GM12864 (cell line): ENCODE results near the gene VPREB3.
A peak's percentile ranks its signal among the peaks of the same experiment; 100 is the strongest.

Source experiments
- DNase-seq: peaks from one replicate; pipeline ENCODE4 v3.0.0-alpha.2; 2011; ENCODE audit warnings: low read depth
- H3K4me3 ChIP-seq: 2 replicates; pipeline ENCODE4 v1.5.1; 2011; ENCODE audit warnings: mild to moderate bottlenecking, low read depth, low read length, control low read depth
- TF ChIP-seq, protein P1 (sequence below): IDR thresholded peaks from 2 replicates; pipeline ENCODE4 v1.5.1; 2011; ENCODE audit warnings: low read depth, mild to moderate bottlenecking, moderate library complexity, low read length, control low read depth, inconsistent platforms; ENCODE audit errors: missing control alignments

The VPREB3 gene

DNA sequence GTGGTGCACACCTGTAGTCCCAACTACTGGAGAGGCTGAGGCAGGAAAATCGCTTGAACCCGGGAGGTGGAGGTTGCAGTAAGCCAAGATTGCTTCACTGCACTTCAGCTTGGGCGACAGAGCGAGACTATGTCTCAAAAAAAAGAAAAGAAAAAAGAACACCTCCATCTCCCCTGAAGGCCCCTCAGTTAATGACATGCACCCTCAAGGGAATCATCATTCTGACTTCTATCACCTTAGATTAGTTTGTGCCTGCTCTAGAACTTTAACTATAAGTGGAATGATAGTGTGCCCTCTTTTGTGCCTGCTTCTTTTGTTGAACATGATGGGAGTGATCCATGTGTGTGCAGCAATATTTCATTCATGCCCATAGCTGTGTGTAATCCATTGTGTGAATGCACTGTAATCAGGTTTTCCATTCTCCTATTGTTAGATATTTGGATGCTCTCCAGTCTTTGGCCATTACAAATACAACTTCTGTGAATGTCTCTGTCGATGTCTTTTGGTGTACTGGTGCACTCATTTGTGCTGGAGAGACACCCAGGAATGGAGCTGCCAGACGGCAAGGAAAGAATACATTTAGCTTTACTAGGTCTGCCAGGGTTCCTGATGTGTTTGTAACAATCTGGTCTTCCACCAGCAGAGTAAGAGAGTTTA lies 883 bp upstream of the VPREB3 start:
- no peak for DNase-seq
- no peak overlapping the region for H3K4me3 ChIP-seq
- TF ChIP-seq, protein P1, sequence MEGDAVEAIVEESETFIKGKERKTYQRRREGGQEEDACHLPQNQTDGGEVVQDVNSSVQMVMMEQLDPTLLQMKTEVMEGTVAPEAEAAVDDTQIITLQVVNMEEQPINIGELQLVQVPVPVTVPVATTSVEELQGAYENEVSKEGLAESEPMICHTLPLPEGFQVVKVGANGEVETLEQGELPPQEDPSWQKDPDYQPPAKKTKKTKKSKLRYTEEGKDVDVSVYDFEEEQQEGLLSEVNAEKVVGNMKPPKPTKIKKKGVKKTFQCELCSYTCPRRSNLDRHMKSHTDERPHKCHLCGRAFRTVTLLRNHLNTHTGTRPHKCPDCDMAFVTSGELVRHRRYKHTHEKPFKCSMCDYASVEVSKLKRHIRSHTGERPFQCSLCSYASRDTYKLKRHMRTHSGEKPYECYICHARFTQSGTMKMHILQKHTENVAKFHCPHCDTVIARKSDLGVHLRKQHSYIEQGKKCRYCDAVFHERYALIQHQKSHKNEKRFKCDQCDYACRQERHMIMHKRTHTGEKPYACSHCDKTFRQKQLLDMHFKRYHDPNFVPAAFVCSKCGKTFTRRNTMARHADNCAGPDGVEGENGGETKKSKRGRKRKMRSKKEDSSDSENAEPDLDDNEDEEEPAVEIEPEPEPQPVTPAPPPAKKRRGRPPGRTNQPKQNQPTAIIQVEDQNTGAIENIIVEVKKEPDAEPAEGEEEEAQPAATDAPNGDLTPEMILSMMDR, result no peak

DNA sequence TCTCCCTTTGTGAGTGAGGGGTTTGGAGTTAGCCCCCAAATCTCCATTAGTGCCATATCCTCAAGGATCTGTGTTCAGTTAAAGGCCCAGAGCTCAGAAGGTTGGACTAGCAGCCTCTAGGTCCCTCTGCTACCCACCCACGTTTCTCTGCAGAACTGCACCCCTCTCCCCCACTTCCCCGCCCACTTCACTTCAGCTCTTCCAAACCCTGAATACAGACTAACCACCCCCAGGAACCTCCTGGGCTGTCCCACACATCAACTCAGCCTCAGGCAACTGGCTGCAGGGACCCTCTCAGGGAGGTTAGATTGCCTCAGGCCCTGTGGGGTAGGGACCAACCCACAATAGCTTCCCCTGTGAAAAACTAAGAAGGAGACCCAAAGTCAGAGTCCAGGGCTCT lies 840 bp downstream of the VPREB3 start:
- TF ChIP-seq, protein P1, result no peak
- H3K4me3 ChIP-seq, result peak overlapping the region; percentile 30
- DNase-seq, result no peak

DNA sequence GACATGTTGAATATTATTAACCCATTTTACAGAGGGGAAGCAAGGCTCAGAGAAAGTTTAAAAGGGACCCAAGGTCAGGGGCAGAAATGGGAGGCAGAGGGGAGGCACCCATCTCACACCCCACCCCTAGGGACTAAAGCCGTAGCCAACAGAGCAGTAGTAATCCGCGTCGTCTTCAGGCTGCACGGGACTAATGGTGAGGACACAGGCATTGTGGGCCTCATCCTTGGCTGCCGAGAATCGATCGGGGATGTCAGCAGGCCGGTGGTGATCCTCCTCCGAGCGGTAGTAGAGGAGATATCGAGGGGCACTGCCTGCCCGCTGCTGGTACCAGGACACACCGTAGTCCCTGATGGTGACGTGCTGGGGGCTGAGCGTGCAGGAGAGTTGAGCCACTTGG lies 1.5 kb downstream of the VPREB3 start:
- no peak for DNase-seq
- TF ChIP-seq, protein P1, result no peak
- peak overlapping the region; percentile 33 for H3K4me3 ChIP-seq

DNA sequence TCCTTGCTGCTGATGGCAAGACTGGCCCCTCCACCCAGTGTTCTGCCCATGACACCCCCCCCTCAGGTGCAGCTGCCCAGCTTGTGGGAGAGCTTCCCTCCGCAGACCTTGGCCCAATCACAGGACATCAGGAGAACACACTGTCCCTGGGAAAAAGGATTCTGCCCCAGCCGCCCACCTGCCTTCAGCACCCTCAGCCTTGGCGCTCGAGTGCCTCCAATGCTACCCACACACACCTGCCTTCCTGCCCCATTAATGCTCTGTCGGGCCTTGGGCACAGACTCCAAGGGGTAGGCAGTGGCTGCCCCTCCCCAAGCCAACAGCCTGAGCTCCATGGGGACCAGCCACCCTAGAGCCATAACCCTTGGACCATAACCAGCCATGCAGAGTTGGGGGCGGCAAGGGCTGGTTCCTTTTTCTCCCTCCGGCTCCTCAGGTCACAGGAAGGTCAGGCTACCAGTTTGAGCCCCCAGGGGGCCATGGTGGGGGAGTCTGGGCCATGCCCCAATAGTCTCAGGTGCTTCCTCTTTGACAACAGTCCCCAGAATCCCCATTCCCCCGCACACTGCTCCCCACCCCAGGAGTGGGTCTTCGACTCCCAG lies 2.0 kb downstream of the VPREB3 start:
- H3K4me3 ChIP-seq, result peak overlapping the region; percentile 62
- DNase-seq, result peak; percentile 43
- TF ChIP-seq, protein P1, result no peak

DNA sequence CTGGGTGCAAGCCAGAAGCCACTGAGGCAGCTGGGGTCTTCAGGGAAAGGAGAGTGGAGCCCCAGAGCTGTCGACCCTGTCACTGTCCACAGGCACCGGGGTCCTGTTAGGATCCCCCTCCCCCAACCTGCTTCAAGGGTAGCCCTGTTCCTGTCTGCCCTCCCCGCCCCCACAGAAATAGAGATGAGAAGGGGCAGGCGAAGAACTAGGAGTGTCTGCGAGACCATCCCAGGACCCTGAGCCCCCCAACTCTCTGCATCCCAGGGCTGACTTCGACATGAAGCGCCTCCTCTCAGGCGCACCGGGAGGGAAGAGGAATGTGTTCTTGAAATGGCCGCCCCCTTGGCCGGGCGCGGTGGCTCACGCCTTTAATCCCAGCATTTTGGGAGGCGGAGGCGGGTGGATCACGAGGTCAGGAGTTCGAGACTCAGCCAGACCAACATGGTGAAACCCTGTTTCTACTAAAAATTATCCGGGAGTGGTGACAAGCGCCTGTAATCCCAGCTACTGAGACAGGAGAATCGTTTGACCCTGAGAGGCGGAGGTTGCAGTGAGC lies 2.7 kb downstream of the VPREB3 start:
- no peak for DNase-seq
- TF ChIP-seq, protein P1, result no peak
- H3K4me3 ChIP-seq, result peak overlapping the region; percentile 62

DNA sequence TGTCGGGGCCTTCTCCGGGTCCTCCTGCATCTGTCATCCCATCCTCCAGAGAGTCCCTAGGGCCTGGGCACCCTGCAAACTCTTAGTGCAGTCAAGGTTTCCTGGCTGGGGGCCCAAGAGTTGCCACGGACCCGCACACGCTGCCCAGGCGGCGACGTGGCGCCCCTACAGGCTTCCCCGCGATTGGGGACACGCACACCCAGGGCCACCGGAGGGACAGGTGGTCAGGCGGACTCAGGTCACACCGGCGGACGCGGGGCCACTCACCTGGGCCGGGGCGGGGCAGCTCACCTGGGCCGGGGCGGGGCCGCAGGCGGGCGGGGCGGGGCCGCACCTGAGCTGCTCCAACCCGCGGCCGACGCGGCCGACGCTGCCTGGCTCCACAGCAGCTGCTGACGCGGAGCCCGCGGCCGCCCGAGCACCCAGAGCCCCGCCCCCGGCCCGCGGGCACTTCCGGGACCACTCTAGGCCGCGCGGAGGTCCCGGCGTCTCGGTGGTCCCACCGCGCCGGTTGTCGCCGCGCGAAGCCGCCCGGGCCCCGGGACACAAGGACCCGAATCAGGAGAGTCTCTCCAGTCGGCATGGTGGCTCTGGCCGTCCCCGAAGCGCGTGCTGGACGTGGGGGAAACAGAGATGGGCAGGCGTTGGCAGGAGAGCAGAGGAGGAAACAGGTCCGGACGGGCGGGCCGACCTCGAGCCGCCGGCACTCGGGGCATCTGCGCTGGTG lies 3.3 kb downstream of the VPREB3 start, which contains the start of gene ZNF70:
TSS of gene ZNF70 (minus strand) at position 399 of the 727 bp plus-strand sequence. CDS start 5,972 bp downstream, outside the sequence.
- H3K4me3 ChIP-seq, result peak within 1 kb of the TSS; percentile 62
- peak; percentile 46 for DNase-seq
- TF ChIP-seq, protein P1, result peak; percentile 36
